ENCODE measurements around the gene COL6A3.
A peak's percentile ranks its signal among the peaks of the same experiment; 100 is the strongest.

The COL6A3 gene

DNA sequence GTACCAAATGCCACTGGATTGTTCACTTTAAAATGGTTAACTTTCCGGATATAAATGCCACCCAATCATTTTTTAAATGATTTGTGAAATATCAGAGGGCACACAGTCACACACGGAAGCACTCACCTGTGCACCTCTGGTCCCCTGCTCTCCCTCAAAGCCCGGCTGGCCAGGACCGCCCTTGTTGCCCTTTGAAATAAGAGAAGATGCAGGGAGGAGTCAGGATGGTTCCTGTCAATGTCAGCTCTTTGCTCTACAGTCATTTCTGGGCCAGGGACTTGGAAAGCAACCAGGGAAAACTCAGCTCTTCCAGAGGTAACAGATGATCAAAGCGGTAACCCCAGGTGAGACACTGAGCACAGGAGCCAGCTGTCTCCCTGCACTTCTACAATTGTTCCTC is 60.7 kb downstream of the COL6A3 start:
- DNase-seq (ENCODE audit: low read depth), result no peak
- H3K4me3 ChIP-seq (ENCODE audit: control insufficient read depth, low read depth, low read length), result no peak overlapping the region
- TF ChIP-seq, protein P1, sequence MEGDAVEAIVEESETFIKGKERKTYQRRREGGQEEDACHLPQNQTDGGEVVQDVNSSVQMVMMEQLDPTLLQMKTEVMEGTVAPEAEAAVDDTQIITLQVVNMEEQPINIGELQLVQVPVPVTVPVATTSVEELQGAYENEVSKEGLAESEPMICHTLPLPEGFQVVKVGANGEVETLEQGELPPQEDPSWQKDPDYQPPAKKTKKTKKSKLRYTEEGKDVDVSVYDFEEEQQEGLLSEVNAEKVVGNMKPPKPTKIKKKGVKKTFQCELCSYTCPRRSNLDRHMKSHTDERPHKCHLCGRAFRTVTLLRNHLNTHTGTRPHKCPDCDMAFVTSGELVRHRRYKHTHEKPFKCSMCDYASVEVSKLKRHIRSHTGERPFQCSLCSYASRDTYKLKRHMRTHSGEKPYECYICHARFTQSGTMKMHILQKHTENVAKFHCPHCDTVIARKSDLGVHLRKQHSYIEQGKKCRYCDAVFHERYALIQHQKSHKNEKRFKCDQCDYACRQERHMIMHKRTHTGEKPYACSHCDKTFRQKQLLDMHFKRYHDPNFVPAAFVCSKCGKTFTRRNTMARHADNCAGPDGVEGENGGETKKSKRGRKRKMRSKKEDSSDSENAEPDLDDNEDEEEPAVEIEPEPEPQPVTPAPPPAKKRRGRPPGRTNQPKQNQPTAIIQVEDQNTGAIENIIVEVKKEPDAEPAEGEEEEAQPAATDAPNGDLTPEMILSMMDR (conservative IDR thresholded peaks at IDR 0.05; ENCODE audit: control insufficient read depth, insufficient read depth, low read depth, low read length), result no peak

DNA sequence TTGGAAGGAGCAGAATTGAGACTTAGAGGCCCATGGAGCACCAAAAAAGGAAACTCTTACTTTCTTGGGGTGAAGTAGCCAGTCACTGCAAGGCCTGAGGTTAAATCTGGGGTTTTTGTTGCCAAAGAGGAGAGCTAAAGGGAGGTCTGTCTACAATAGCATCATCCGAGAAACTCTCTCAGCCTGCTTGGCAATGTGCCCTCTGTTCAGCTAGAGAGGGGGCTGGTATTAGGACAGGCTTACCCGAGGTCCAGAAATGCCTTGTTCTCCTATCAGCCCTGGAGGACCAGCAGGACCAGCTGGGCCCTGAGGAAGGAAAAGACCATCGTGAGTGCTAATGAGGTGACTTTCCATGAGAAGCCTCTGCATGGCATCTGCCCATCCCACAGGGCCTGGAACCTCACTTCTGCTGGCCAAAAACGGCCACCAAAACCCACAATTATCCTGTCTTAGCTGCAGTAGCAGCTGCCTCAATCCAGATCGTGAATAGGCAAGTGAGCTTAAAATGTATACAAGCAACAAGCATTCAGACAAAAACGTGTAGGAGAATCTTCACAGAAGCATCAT is 61.6 kb downstream of the COL6A3 start:
- H3K4me3 ChIP-seq (ENCODE audit: control insufficient read depth, low read depth, low read length), result no peak overlapping the region
- peak; percentile 61 for DNase-seq (ENCODE audit: low read depth)
- TF ChIP-seq, protein P1 (conservative IDR thresholded peaks at IDR 0.05; ENCODE audit: control insufficient read depth, insufficient read depth, low read depth, low read length), result no peak

GRCh38 chr2:237351796-237352195 is 62.2 kb downstream of the COL6A3 start:
- TF ChIP-seq, protein P1 (conservative IDR thresholded peaks at IDR 0.05; ENCODE audit: control insufficient read depth, insufficient read depth, low read depth, low read length), result no peak
- DNase-seq (ENCODE audit: low read depth), result peak; percentile 59
- no peak overlapping the region for H3K4me3 ChIP-seq (ENCODE audit: control insufficient read depth, low read depth, low read length)

- DNase-seq (ENCODE audit: low read depth), result no peak
- TF ChIP-seq, protein P1 (conservative IDR thresholded peaks at IDR 0.05; ENCODE audit: control insufficient read depth, insufficient read depth, low read depth, low read length), result no peak
- no peak overlapping the region for H3K4me3 ChIP-seq (ENCODE audit: control insufficient read depth, low read depth, low read length)
Measured at GRCh38 chr2:237351046-237351445, 62.9 kb downstream of the COL6A3 start.

GRCh38 chr2:237350597-237350996 is 63.4 kb downstream of the COL6A3 start:
- TF ChIP-seq, protein P1 (conservative IDR thresholded peaks at IDR 0.05; ENCODE audit: control insufficient read depth, insufficient read depth, low read depth, low read length), result no peak
- no peak for DNase-seq (ENCODE audit: low read depth)
- no peak overlapping the region for H3K4me3 ChIP-seq (ENCODE audit: control insufficient read depth, low read depth, low read length)

GRCh38 chr2:237350070-237350469 is 63.9 kb downstream of the COL6A3 start:
- H3K4me3 ChIP-seq (ENCODE audit: control insufficient read depth, low read depth, low read length), result no peak overlapping the region
- TF ChIP-seq, protein P1 (conservative IDR thresholded peaks at IDR 0.05; ENCODE audit: control insufficient read depth, insufficient read depth, low read depth, low read length), result no peak
- no peak for DNase-seq (ENCODE audit: low read depth)
